Measurements from ENCODE around the gene FAM193A.
A peak's percentile ranks its signal among the peaks of the same experiment; 100 is the strongest.
"Not testable (repeated sequence)": the region's sequence is repeated elsewhere in the genome, so short reads cannot be mapped to it uniquely, and the experiment has no call there.

Gene FAM193A

GRCh38 chr4:2750719-2751605 lies 214.5 kb downstream of the FAM193A start:
- no peak for DNase-seq (ENCODE audit: low read depth, low spot score)

GRCh38 chr4:2753436-2753835 lies 217.0 kb downstream of the FAM193A start:
- DNase-seq (ENCODE audit: low read depth, low spot score) = no peak

- no peak for DNase-seq (ENCODE audit: low read depth, low spot score)
Observed at GRCh38 chr4:2754848-2755819, 218.7 kb downstream of the FAM193A start.

DNA sequence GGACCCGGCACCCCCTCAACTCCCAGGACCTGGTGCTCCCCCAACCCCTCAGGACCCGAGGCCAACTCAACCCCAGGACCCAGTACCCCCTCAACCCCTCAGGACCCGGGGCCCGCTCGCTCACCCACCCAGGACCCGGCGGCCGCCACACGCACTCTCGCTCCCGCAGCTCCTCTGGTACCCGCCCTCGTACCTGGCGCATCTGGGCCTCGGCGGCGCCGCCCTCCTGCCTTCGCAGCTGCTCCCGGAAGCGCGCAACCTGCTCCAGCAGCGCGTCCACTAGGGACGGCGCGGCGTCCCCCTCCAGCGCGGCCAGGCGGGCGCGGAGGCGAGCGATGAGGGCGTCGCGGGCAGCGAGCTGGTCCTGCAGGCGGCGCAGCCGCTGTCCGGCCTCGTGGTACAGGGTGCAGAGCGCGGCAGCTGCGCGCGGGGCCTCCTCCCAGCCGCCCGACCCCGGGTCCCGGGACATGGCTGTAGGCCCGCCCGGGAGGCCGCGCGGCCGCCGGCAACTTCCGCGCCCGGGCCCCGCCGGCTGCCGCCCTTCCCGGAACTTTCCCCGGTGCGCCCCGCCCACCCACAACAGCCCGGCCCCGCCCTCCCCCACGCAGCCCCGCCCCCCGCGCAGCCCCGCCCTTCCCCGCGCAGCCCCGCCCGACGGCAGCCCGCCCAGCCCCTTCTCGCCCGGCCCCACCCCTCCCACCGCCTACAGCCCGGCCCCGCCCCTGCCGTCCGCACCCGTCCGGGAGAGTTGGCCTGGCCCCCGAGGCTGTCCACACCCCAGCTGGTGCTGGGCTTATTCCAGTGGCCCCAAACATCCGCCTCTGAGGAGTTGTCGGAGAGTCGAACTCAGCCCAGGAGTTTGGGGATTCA lies 219.6 kb downstream of the FAM193A start, which contains the start of gene TNIP2:
TNIP2 (minus strand) TSS at position 516 of the 870 bp plus-strand sequence; CDS start at position 469, 47 bp downstream.
- DNase-seq (ENCODE audit: low read depth, low spot score) = peak; percentile 50

DNA sequence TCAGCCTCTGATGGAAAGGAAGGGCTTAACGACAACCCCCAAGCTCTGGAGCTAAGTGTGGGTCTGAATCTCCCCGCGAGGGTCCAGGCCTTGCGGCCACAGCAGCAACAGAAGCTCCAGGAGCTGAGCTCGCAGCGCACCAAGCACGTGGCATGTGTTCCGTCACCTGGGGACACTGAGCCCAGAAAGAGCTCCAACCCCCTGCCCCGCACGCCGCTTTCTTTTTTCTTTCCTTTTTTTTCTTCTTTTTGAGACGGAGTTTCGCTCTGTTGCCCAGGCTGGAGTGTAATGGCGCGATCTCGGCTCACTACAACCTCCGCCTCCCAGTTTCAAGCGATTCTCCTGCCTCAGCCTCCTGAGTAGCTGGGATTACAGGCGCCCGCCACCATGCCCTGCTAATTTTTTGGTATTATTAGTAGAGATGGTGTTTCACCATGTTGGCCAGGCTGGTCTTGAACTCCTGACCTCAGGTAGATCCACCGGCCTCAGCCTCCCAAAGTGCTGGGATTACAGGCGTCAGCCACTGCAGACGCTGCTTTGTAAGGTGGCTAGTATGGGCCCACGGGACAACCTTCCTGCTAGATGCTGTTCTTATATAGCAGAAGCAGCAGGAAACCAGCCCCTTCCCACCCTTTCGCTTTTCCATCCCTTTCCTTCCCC lies 220.4 kb downstream of the FAM193A start:
- no peak for DNase-seq (ENCODE audit: low read depth, low spot score)

DNA sequence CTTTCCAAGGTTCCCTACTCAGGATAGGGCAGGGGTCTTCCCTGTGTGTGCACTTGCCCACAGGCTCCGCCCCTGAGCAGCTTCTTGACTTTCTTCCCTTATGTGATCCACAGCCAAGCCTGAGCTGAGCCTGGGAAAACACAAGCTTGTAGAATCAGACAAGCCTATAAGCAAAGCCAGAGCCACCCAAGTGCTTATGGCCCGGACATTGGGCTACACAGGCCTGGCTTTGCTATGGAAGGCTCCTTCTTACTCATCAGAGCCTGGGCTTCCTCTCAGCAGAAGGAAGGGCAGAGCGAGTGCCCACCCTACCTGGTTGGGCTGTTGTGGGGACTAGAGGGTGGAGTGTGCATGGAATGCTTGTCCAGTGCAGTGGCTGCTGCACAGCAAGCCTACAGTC lies 221.0 kb downstream of the FAM193A start:
- no peak for DNase-seq (ENCODE audit: low read depth, low spot score)

DNA sequence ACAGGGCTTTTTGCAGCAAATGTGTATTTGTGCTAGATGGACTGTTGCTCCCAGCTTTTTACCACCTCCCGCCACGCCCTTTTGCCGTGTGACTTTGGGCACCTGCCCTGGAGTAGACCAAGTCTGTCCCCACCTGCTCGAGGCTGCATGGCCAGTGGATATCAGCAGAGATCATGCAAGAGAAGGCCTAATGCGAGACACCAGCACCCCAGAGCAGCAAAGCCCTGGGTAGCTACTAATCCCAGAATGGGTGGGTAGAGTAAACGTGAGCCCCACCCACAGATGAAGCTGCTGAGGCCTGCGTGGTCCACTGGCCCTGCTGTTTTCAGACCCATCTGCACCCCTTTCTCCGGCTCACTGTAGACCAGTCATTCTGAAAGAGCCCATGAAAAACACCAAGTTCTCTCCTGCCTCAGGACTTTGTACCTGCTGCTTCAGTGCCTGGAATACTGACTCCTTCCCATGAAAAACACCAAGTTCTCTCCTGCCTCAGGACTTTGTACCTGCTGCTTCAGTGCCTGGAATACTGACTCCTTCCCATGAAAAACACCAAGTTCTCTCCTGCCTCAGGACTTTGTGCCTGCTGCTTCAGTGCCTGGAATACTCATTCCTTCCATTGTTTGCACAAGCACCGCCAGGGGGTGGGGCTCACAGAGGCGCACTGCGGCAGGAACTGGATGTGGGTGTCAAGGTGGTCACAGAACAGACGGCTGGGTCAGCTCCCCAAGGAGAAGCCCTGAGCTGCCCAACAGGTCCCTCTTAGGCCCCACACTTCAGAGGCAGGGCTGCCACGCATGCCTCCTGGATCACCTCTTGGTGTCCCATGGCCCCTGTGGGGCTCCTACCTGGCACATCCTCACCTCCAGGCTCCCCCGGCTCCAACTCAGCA lies 224.8 kb downstream of the FAM193A start:
- no peak for DNase-seq (ENCODE audit: low read depth, low spot score)

- no peak for DNase-seq (ENCODE audit: low read depth, low spot score)
Observed at GRCh38 chr4:2762048-2762447, 225.6 kb downstream of the FAM193A start.

- DNase-seq (ENCODE audit: low read depth, low spot score) = not testable (repeated sequence)
Observed at GRCh38 chr4:2762486-2763370, 226.3 kb downstream of the FAM193A start.

DNA sequence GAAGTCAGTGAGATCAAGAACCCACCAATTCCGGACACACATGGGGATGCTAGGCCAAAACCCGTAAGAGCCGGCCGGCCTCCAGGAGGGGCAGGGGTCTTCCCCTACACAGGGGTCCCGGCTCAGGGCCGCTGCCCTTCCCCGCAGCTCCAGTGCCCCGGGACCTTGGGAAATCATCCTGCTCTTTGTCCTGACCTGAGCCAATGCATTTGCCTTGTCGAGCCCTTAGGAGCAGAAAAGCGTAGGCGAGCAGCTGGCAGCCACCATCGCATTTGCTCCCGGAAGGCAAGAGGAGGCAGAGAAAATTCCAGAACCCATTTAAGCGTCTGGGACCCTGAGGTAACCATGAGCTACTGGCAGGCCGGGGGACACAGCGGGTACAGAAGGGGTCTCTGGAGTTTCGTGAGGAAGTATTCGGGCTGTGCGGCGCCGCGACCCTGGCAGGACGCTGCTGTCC lies 227.1 kb downstream of the FAM193A start:
- no peak for DNase-seq (ENCODE audit: low read depth, low spot score)

DNA sequence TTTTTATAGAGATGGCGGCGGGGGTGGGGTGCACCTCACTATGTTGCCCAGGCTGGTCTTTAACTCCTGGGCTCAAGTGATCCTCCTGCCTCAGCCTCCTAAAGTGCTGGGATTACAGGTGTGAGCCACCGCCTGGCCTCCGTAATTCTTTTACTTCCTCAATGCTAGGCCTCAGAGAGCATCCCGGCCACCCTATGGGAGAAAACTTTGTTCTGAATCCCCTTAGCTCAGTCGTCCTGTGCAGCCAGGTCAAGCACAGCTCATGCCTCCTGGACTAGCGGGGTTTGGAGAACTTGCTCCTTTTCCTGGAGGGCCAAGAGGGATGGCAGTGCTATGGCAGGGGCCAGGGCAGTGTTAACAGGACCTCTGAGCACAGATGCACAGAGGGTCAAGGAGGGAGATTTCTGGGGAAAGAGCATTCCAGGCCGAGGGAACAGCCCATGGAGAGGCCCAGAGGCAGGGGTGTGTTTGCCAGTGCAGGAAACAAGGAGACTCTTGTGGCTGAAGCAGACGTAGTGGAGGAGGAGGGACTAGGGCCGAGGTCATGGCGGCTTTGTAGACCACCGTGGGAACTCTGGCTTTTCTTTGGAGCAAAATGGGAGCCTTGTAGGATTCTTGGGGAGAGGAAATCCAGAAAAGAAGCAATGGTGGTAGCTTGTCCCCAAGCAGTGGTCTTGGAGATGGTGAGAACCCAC lies 229.5 kb downstream of the FAM193A start:
- DNase-seq (ENCODE audit: low read depth, low spot score) = no peak

GRCh38 chr4:2767046-2767704 lies 230.7 kb downstream of the FAM193A start:
- no peak for DNase-seq (ENCODE audit: low read depth, low spot score)

DNA sequence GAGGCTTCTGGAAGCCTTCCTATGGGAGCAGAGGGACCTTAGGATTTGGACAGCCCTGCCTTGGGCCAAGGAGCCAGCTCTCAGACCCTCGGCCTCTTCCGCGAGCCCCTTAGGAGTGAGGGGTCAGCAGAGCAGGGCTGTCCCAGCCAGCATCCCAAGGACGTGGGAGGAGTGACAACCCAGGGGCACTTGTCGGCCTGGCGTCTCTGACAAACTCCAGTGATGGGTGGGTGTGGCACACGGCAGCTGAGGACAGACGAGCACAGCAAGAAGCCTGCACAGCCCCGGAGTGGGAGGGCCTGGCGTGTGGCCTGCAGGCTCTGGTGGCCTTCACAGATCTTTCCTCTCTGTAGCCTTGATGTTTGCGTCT lies 231.2 kb downstream of the FAM193A start:
- DNase-seq (ENCODE audit: low read depth, low spot score) = no peak

DNA sequence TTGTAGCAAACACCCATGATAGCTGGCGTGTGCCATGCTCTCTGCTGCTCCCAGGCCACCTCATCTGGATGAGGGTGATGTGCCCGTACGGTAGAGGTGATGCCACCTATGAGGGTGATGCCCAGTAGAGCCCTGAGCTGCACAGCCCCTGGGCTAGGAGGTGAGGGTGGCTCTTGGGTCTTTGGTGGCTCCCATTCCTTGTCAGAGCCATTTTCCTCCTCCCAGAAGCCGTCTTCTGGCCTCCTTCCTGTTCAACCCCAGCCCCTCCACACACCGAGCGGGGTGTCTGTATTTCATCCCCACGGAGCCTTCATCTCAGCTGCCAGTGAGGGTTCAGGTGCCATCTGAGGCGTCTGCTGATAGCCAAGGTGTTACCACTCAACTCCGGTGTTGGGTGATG lies 231.7 kb downstream of the FAM193A start:
- DNase-seq (ENCODE audit: low read depth, low spot score) = no peak

GRCh38 chr4:2768921-2769336 lies 232.5 kb downstream of the FAM193A start:
- DNase-seq (ENCODE audit: low read depth, low spot score) = no peak

- no peak for DNase-seq (ENCODE audit: low read depth, low spot score)
Observed at GRCh38 chr4:2771264-2771663, 234.8 kb downstream of the FAM193A start.

GRCh38 chr4:2780643-2781042 lies 244.2 kb downstream of the FAM193A start:
- DNase-seq (ENCODE audit: low read depth, low spot score) = not testable (repeated sequence)
